Panc1 (cell line): ENCODE data around the gene ELOVL6. TPM values are rescaled to one million over a fixed set of nuclear protein-coding genes. Genes with fewer than 3 reads are reported as not detected.

Experiments used
- ATAC-seq: fragments of 200-7000 bp; cut with Tn5 transposase; 2 replicates; pipeline ENCODE4 v1.9.1; 2020; ENCODE audit warnings: mild to moderate bottlenecking, moderate library complexity
- BruUV-seq: library from RNA; stranded (reverse); fragments of 400-500 nt; replicated peaks from 2 replicates; lab custom pipeline; 2021; lab: Mats Ljungman, UMichigan
- CTCF ChIA-PET: fragments of 300-600 bp; sonication (Branson Sonifier 250); formaldehyde crosslinking; loops from one replicate; lab custom pipeline; 2022; ENCODE audit warnings: antibody characterized with exemption; lab: Charles Lee
- POLR2A ChIA-PET: fragments of 300-600 bp; sonication (Branson Sonifier 250); formaldehyde crosslinking; loops from one replicate; lab custom pipeline; 2022; ENCODE audit warnings: antibody characterized with exemption; lab: Charles Lee
- DNase-seq: peaks from one replicate; pipeline ENCODE4 v3.0.0-alpha.2; 2010; ENCODE audit warnings: low read depth, low spot score
- H3K27ac ChIP-seq: 2 replicates; pipeline ENCODE4 v1.5.1; 2011; ENCODE audit warnings: mild to moderate bottlenecking, low read length, inconsistent platforms
- H3K27me3 ChIP-seq: fragments of 200-500 bp; sonication (Bioruptor generic); 2 replicates; pipeline ENCODE4 v1.6.0; 2014; ENCODE audit warnings: low read length, inconsistent platforms; ENCODE audit not compliant: control insufficient read depth, insufficient read depth
- H3K36me3 ChIP-seq: fragments of 200-500 bp; sonication (Bioruptor generic); 2 replicates; pipeline ENCODE4 v1.5.1; 2014; ENCODE audit warnings: inconsistent platforms, mild to moderate bottlenecking, low read length, moderate library complexity; ENCODE audit not compliant: control insufficient read depth, insufficient read depth
- H3K4me1 ChIP-seq: 2 replicates; pipeline ENCODE4 v1.5.1; 2011; ENCODE audit warnings: inconsistent platforms, mild to moderate bottlenecking, low read length, moderate library complexity; ENCODE audit not compliant: control insufficient read depth, insufficient read depth
- H3K4me3 ChIP-seq, 2 experiments: 2 replicates each; pipeline ENCODE4 v1.5.1; 2011 to 2012; ENCODE audit warnings: low read depth in 2 of 2, low read length in 2 of 2, mild to moderate bottlenecking in 2 of 2, inconsistent platforms in 1 of 2, moderate library complexity in 1 of 2
- H3K9me3 ChIP-seq: fragments of 200-500 bp; sonication (Bioruptor generic); 2 replicates; pipeline ENCODE4 v1.5.1; 2014; ENCODE audit warnings: low read depth, mild to moderate bottlenecking, inconsistent platforms, low read length, moderate library complexity; ENCODE audit not compliant: control insufficient read depth, insufficient read depth
- POLR2AphosphoS5 ChIP-seq: IDR thresholded peaks from 2 replicates; pipeline ENCODE4 v1.6.1; 2012; ENCODE audit warnings: mild to moderate bottlenecking, low read depth, low read length, moderate library complexity
- REST ChIP-seq, 2 experiments: IDR thresholded peaks; 2 replicates each; pipeline ENCODE4 v1.6.1; 2011 to 2012; ENCODE audit warnings: low read depth in 2 of 2, control low read depth in 1 of 2, low read length in 1 of 2, mild to moderate bottlenecking in 1 of 2, moderate library complexity in 1 of 2; ENCODE audit not compliant: insufficient read depth in 1 of 2
- SIN3A ChIP-seq: IDR thresholded peaks from 2 replicates; pipeline ENCODE4 v1.6.1; 2012; ENCODE audit warnings: low read depth, mild to moderate bottlenecking, low read length, moderate library complexity, borderline replicate concordance; ENCODE audit not compliant: insufficient read depth
- TCF7L2 ChIP-seq: IDR thresholded peaks from 2 replicates; pipeline ENCODE4 v1.6.1; 2011; ENCODE audit warnings: mild to moderate bottlenecking, low read depth, low read length, inconsistent platforms
- in situ Hi-C: cut with HindIII; loops from 2 replicates; pipeline ENCODE4 v1.10.0; 2016; ENCODE audit warnings: low sequenced_read_pairs, low pct_unique_long_range_greater_than_20kb
- intact Hi-C: fragments of 100-400 bp; cut with micrococcal nuclease; formaldehyde crosslinking; loops from one replicate; pipeline ENCODE4 v1.10.0; 2022; ENCODE audit not compliant: unreplicated experiment
- total RNA-seq: library from RNA; stranded (reverse); gene quantifications from one replicate; pipeline ENCODE4 v1.2.1, GENCODE V29; 2021; ENCODE audit not compliant: unreplicated experiment
- TF ChIP-seq, protein P1 (sequence below): fragments of 450-650 bp; IDR thresholded peaks from 2 replicates; pipeline ENCODE4 v1.5.1; 2017; ENCODE audit warnings: mild to moderate bottlenecking

Gene ELOVL6
- total RNA-seq, 1 experiment from 2014 or later = 0.54 TPM

DNA sequence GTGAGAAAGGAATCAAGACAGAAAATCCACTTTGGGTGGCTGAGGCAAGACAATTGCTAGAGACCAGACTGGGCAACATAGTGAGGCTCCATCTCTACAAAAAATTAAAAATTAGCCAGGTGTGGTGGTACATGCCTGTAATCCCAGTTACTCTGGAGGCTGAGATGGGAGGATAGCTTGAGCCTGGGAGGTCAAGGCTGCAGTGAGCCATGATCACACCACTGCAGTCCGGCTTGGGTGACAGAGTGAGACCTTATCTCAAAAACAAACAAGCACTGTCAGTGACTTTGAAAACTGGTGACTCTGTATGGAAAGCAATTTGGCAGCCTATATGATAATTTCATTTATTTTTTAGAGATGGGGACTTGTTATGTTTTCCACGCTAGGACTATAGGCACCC is 2.3 kb upstream of the ELOVL6 start:
- no peak overlapping the region for H3K27ac ChIP-seq
- intact Hi-C loops = no loop called here
- DNase-seq = no peak
- peaks cover 5% of the 10 kb centered on the region; the same call in 1 of the 2 replicates for H3K36me3 ChIP-seq
- BruUV-seq = no TSS peak
- no peaks in the 10 kb centered on the region for H3K4me1 ChIP-seq
- ChIA-PET CTCF (no interaction called here), POLR2A (no interaction called here)
- H3K9me3 ChIP-seq = no peaks in the 10 kb centered on the region
- ATAC-seq = no peak
- in situ Hi-C loops = no loop called here
- no peak overlapping the region for H3K4me3 ChIP-seq
- TF ChIP-seq POLR2AphosphoS5 = no peak
- TF ChIP-seq, protein P1, sequence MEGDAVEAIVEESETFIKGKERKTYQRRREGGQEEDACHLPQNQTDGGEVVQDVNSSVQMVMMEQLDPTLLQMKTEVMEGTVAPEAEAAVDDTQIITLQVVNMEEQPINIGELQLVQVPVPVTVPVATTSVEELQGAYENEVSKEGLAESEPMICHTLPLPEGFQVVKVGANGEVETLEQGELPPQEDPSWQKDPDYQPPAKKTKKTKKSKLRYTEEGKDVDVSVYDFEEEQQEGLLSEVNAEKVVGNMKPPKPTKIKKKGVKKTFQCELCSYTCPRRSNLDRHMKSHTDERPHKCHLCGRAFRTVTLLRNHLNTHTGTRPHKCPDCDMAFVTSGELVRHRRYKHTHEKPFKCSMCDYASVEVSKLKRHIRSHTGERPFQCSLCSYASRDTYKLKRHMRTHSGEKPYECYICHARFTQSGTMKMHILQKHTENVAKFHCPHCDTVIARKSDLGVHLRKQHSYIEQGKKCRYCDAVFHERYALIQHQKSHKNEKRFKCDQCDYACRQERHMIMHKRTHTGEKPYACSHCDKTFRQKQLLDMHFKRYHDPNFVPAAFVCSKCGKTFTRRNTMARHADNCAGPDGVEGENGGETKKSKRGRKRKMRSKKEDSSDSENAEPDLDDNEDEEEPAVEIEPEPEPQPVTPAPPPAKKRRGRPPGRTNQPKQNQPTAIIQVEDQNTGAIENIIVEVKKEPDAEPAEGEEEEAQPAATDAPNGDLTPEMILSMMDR = no peak
- TF ChIP-seq REST (IDR thresholded peaks at IDR 0.05; ENCODE audit: insufficient read depth in 1 of 2, low read depth in 2 of 2, low read length in 1 of 2) = no peak
- no peak for TF ChIP-seq SIN3A
- no peak for TF ChIP-seq TCF7L2
- no peaks in the 10 kb centered on the region for H3K27me3 ChIP-seq

GRCh38 chr4:110198049-110198434 is 373 bp downstream of the ELOVL6 start:
- peak overlapping the region; percentile 58 to 68 for H3K4me3 ChIP-seq
- CTCF ChIA-PET = no interaction called here
- TF ChIP-seq, protein P1 = no peak
- TF ChIP-seq SIN3A (no peak), POLR2AphosphoS5 (no peak), REST (IDR thresholded peaks at IDR 0.05; ENCODE audit: insufficient read depth in 1 of 2, low read depth in 2 of 2, low read length in 1 of 2) (no peak), TCF7L2 (no peak)
- H3K4me1 ChIP-seq = no peaks in the 10 kb centered on the region; the same call in 1 of the 2 replicates
- H3K27ac ChIP-seq = no peak overlapping the region
- H3K9me3 ChIP-seq = no peaks in the 10 kb centered on the region
- DNase-seq (no peak), ATAC-seq (no peak; the same call in 1 of the 2 replicates)
- POLR2A ChIA-PET = no interaction called here
- in situ Hi-C loops (no loop called here), intact Hi-C loops (no loop called here)
- no TSS peak for BruUV-seq
- H3K27me3 ChIP-seq = no peaks in the 10 kb centered on the region
- H3K36me3 ChIP-seq = peaks cover 5% of the 10 kb centered on the region; the same call in 1 of the 2 replicates
